ENCODE data around the gene TTC39C.
A peak's percentile ranks its signal among the peaks of the same experiment; 100 is the strongest.

TTC39C gene

GRCh38 chr18:24014062-24014985 is at the start of gene TTC39C:
Gene TTC39C, plus strand, starts transcription at chr18:24014754. Its CDS starts 118 bp downstream, at chr18:24014872.
- H3K27ac ChIP-seq = peak within 1 kb of the TSS; percentile 77
- no peak; the same call in 1 of the 2 replicates for TF ChIP-seq CTCF (conservative IDR thresholded peaks at IDR 0.05)
- TF ChIP-seq ZFX (IDR thresholded peaks at IDR 0.05) = peak; percentile 83

- no peak overlapping the region for H3K27ac ChIP-seq
- TF ChIP-seq CTCF (conservative IDR thresholded peaks at IDR 0.05) (no peak), ZFX (IDR thresholded peaks at IDR 0.05) (no peak)
These were observed 47.6 kb upstream of the TTC39C start for GRCh38 chr18:23966909-23967308.

GRCh38 chr18:23967321-23968089 is 47.0 kb upstream of the TTC39C start:
- no peak overlapping the region for H3K27ac ChIP-seq
- TF ChIP-seq CTCF (conservative IDR thresholded peaks at IDR 0.05) = no peak

- TF ChIP-seq ZFX (IDR thresholded peaks at IDR 0.05) (no peak), CTCF (conservative IDR thresholded peaks at IDR 0.05) (no peak)
- H3K27ac ChIP-seq = no peak overlapping the region
These were observed 45.6 kb upstream of the TTC39C start for GRCh38 chr18:23968638-23969604.

GRCh38 chr18:23969664-23970063 is 44.9 kb upstream of the TTC39C start:
- H3K27ac ChIP-seq = no peak overlapping the region
- TF ChIP-seq ZFX (IDR thresholded peaks at IDR 0.05) (no peak), CTCF (conservative IDR thresholded peaks at IDR 0.05) (no peak)

GRCh38 chr18:23970161-23971096 is 44.1 kb upstream of the TTC39C start:
- no peak overlapping the region for H3K27ac ChIP-seq
- no peak for TF ChIP-seq ZFX (IDR thresholded peaks at IDR 0.05)
- TF ChIP-seq CTCF (conservative IDR thresholded peaks at IDR 0.05) = no peak
